GM12878 (cell line): ENCODE data around the gene LHX6.

ENCODE experiments used
- CBX5 ChIP-seq: sonication (generic); IDR thresholded peaks from 2 replicates; pipeline ENCODE4 v1.6.1; 2016; ENCODE audit warnings: low read depth, moderate library complexity, mild to moderate bottlenecking, inconsistent platforms
- SPI1 ChIP-seq: IDR thresholded peaks from 2 replicates; pipeline ENCODE4 v1.6.1; 2011; ENCODE audit warnings: low read depth, mild to moderate bottlenecking, low read length, moderate library complexity, borderline replicate concordance; ENCODE audit not compliant: insufficient read depth

GRCh38 chr9:122264360-122265148, 35.8 kb upstream of the LHX6 start, which contains the start of the genes MRRF and RBM18:
- TF ChIP-seq CBX5 (no peak), SPI1 (no peak)
